ENCODE data around the gene LIN37.

LIN37 gene

GRCh38 chr19:35742121-35742724 is 6.2 kb upstream of the LIN37 start, which contains the start of gene IGFLR1:
IGFLR1 (minus strand) TSS chr19:35742452; CDS start chr19:35741180, 1,272 bp downstream.
- no peak within 1 kb of the TSS for H3K27ac ChIP-seq (ENCODE audit: low read length, poor library complexity, severe bottlenecking)
- no peak within 1 kb of the TSS for H3K18ac ChIP-seq (ENCODE audit: low read depth in 1 of 2, low read length in 2 of 2)
- H4K8ac ChIP-seq (ENCODE audit: low read length) = no peak within 1 kb of the TSS
- H3K4me3 ChIP-seq (ENCODE audit: insufficient read depth in 1 of 2, low read depth in 1 of 2, low read length in 2 of 2) = no peak within 1 kb of the TSS
- no peak within 1 kb of the TSS for H3K23ac ChIP-seq (ENCODE audit: low read length in 2 of 2)
- WGBS = 96% methylated on average over 9 of the region's 9 CpGs
- no peak within 1 kb of the TSS for H2BK120ac ChIP-seq (ENCODE audit: low read depth, low read length)
- no peak within 1 kb of the TSS for H4K91ac ChIP-seq (ENCODE audit: low read length)
- H3K4me2 ChIP-seq (ENCODE audit: low read length, poor library complexity, severe bottlenecking) = no peak within 1 kb of the TSS
- H2BK12ac ChIP-seq (ENCODE audit: low read length in 2 of 2) = no peak within 1 kb of the TSS
- H2BK15ac ChIP-seq (ENCODE audit: low read depth, poor library complexity, severe bottlenecking) = no peak within 1 kb of the TSS
- no peak within 1 kb of the TSS for H3K14ac ChIP-seq (ENCODE audit: low read length in 2 of 2)
- peak within 1 kb of the TSS; percentile 76 for H3K9ac ChIP-seq (ENCODE audit: low read length)
- peaks cover 25% of the 10 kb centered on the region for H3K79me1 ChIP-seq (replicated peaks; ENCODE audit: low read length, poor library complexity, severe bottlenecking)
- no peak for DNase-seq
- H3K9me3 ChIP-seq (ENCODE audit: control insufficient read depth, low read length) = no peaks in the 10 kb centered on the region
- no peak within 1 kb of the TSS for H2AFZ ChIP-seq (ENCODE audit: low read depth, low read length)
- H2AK5ac ChIP-seq (ENCODE audit: low read length, severe bottlenecking) = no peak within 1 kb of the TSS
- no peak within 1 kb of the TSS for H3K4ac ChIP-seq (ENCODE audit: low read depth in 1 of 2, low read length in 2 of 2)
- peaks cover 23% of the 10 kb centered on the region for H3K4me1 ChIP-seq (ENCODE audit: control insufficient read depth, insufficient read depth, low read depth, low read length)
- H2BK5ac ChIP-seq (ENCODE audit: low read depth, low read length, poor library complexity, severe bottlenecking) = no peak within 1 kb of the TSS
- H3K36me3 ChIP-seq (ENCODE audit: control insufficient read depth in 1 of 2, insufficient read depth in 2 of 2, low read depth in 1 of 2, low read length in 2 of 2) = peaks cover 39 to 41% of the 10 kb centered on the region in 2 experiments
- no peaks in the 10 kb centered on the region for H3K27me3 ChIP-seq (ENCODE audit: control insufficient read depth in 1 of 2, insufficient read depth in 1 of 2, low read length in 2 of 2)

- Histone ChIP-seq H2BK5ac (ENCODE audit: low read depth, low read length, poor library complexity, severe bottlenecking) (no peak overlapping the region), H2BK12ac (ENCODE audit: low read length in 2 of 2) (no peak overlapping the region), H3K79me1 (replicated peaks; ENCODE audit: low read length, poor library complexity, severe bottlenecking) (peaks cover 29% of the 10 kb centered on the region), H4K91ac (ENCODE audit: low read length) (peak overlapping the region; percentile 4), H3K9me3 (ENCODE audit: control insufficient read depth, low read length) (no peaks in the 10 kb centered on the region), H3K4me3 (ENCODE audit: insufficient read depth in 1 of 2, low read depth in 1 of 2, low read length in 2 of 2) (peak overlapping the region in 1 of 2 experiments; percentile 96), H2BK15ac (ENCODE audit: low read depth, poor library complexity, severe bottlenecking) (no peak overlapping the region), H3K4me2 (ENCODE audit: low read length, poor library complexity, severe bottlenecking) (peak overlapping the region; percentile 80), H2AK5ac (ENCODE audit: low read length, severe bottlenecking) (no peak overlapping the region), H2BK120ac (ENCODE audit: low read depth, low read length) (no peak overlapping the region), H3K36me3 (ENCODE audit: control insufficient read depth in 1 of 2, insufficient read depth in 2 of 2, low read depth in 1 of 2, low read length in 2 of 2) (peaks cover 23 to 26% of the 10 kb centered on the region in 2 experiments), H3K18ac (ENCODE audit: low read depth in 1 of 2, low read length in 2 of 2) (no peak overlapping the region), H3K27me3 (ENCODE audit: control insufficient read depth in 1 of 2, insufficient read depth in 1 of 2, low read length in 2 of 2) (no peaks in the 10 kb centered on the region), H3K14ac (ENCODE audit: low read length in 2 of 2) (no peak overlapping the region), H3K9ac (ENCODE audit: low read length) (peak overlapping the region; percentile 99), H3K4me1 (ENCODE audit: control insufficient read depth, insufficient read depth, low read depth, low read length) (peaks cover 23% of the 10 kb centered on the region), H3K4ac (ENCODE audit: low read depth in 1 of 2, low read length in 2 of 2) (no peak overlapping the region), H3K27ac (ENCODE audit: low read length, poor library complexity, severe bottlenecking) (no peak overlapping the region), H3K23ac (ENCODE audit: low read length in 2 of 2) (no peak overlapping the region), H2AFZ (ENCODE audit: low read depth, low read length) (no peak overlapping the region), H4K8ac (ENCODE audit: low read length) (no peak overlapping the region)
- WGBS = 92% methylated on average over 17 of the region's 19 CpGs
- no peak for DNase-seq
Observed at GRCh38 chr19:35743640-35744429, 4.5 kb upstream of the LIN37 start.

GRCh38 chr19:35744430-35745327 is 3.7 kb upstream of the LIN37 start:
- H3K27me3 ChIP-seq (ENCODE audit: control insufficient read depth in 1 of 2, insufficient read depth in 1 of 2, low read length in 2 of 2) = no peaks in the 10 kb centered on the region
- peak overlapping the region; percentile 98 for H3K27ac ChIP-seq (ENCODE audit: low read length, poor library complexity, severe bottlenecking)
- peak overlapping the region; percentile 72 for H2AFZ ChIP-seq (ENCODE audit: low read depth, low read length)
- peak overlapping the region; percentile 99 for H2BK120ac ChIP-seq (ENCODE audit: low read depth, low read length)
- peak overlapping the region; percentile 99 for H3K9ac ChIP-seq (ENCODE audit: low read length)
- peak overlapping the region; percentile 65 to 96 for H3K4me3 ChIP-seq (ENCODE audit: insufficient read depth in 1 of 2, low read depth in 1 of 2, low read length in 2 of 2)
- H3K79me1 ChIP-seq (replicated peaks; ENCODE audit: low read length, poor library complexity, severe bottlenecking) = peaks cover 31% of the 10 kb centered on the region
- peaks cover 15 to 21% of the 10 kb centered on the region in 2 experiments for H3K36me3 ChIP-seq (ENCODE audit: control insufficient read depth in 1 of 2, insufficient read depth in 2 of 2, low read depth in 1 of 2, low read length in 2 of 2)
- H2BK15ac ChIP-seq (ENCODE audit: low read depth, poor library complexity, severe bottlenecking) = no peak overlapping the region
- peak overlapping the region; percentile 71 for H2AK5ac ChIP-seq (ENCODE audit: low read length, severe bottlenecking)
- peak overlapping the region in 1 of 2 experiments; percentile 97 for H3K14ac ChIP-seq (ENCODE audit: low read length in 2 of 2)
- H3K4me1 ChIP-seq (ENCODE audit: control insufficient read depth, insufficient read depth, low read depth, low read length) = peaks cover 25% of the 10 kb centered on the region
- peak overlapping the region; percentile 70 for H4K8ac ChIP-seq (ENCODE audit: low read length)
- H3K18ac ChIP-seq (ENCODE audit: low read depth in 1 of 2, low read length in 2 of 2) = peak overlapping the region; percentile 41 to 95
- H3K23ac ChIP-seq (ENCODE audit: low read length in 2 of 2) = no peak overlapping the region
- no peak overlapping the region for H2BK12ac ChIP-seq (ENCODE audit: low read length in 2 of 2)
- 10% methylated on average over 41 of the region's 41 CpGs for WGBS
- H2BK5ac ChIP-seq (ENCODE audit: low read depth, low read length, poor library complexity, severe bottlenecking) = peak overlapping the region; percentile 87
- H3K4ac ChIP-seq (ENCODE audit: low read depth in 1 of 2, low read length in 2 of 2) = peak overlapping the region; percentile 92 to 93
- H4K91ac ChIP-seq (ENCODE audit: low read length) = peak overlapping the region; percentile 90
- no peaks in the 10 kb centered on the region for H3K9me3 ChIP-seq (ENCODE audit: control insufficient read depth, low read length)
- peak overlapping the region; percentile 80 for H3K4me2 ChIP-seq (ENCODE audit: low read length, poor library complexity, severe bottlenecking)
- peak; percentile 98 for DNase-seq

Data from mesenchymal stem cell (in vitro differentiated cells and primary cell).